ENCODE data around the gene ARID4B. TPM values are rescaled to one million over a fixed set of nuclear protein-coding genes. Genes with fewer than 3 reads are reported as not detected.

Gene ARID4B
- polyA plus RNA-seq, 2 of the 4 experiments (the other 2 are of a cell fraction) = 14.9 to 16.0 TPM

GRCh38 chr1:235151033-235151432 lies 176.9 kb downstream of the ARID4B start:
- TF ChIP-seq POLR2AphosphoS2 (conservative IDR thresholded peaks at IDR 0.05; ENCODE audit: low read length) = no peak
- TF ChIP-seq PBX3 (IDR thresholded peaks at IDR 0.05) = no peak
- TF ChIP-seq ZSCAN20 (CRISPR knock-in tag; IDR thresholded peaks at IDR 0.05) = no peak
- no peak for TF ChIP-seq RCOR1 (IDR thresholded peaks at IDR 0.05; ENCODE audit: low read depth, low read length)
- no peak for TF ChIP-seq E2F6 (IDR thresholded peaks at IDR 0.05; ENCODE audit: borderline replicate concordance, low read depth)
- no peak for TF ChIP-seq MAFK (IDR thresholded peaks at IDR 0.05; ENCODE audit: partially characterized antibody)
- TF ChIP-seq BHLHE40 (IDR thresholded peaks at IDR 0.05; ENCODE audit: low read depth, low read length) = no peak
- no peak for TF ChIP-seq HOXB5 (CRISPR knock-in tag; IDR thresholded peaks at IDR 0.05)
- TF ChIP-seq ATOH8 (CRISPR knock-in tag; IDR thresholded peaks at IDR 0.05; ENCODE audit: low read depth) = no peak
- TF ChIP-seq HEYL (CRISPR knock-in tag; IDR thresholded peaks at IDR 0.05) = no peak
- TF ChIP-seq NPAS2 (CRISPR knock-in tag; IDR thresholded peaks at IDR 0.05; ENCODE audit: borderline replicate concordance) = no peak
- no peak for TF ChIP-seq POLR2A (IDR thresholded peaks at IDR 0.05; ENCODE audit: low read length)
- no peak for TF ChIP-seq RARB (CRISPR knock-in tag; IDR thresholded peaks at IDR 0.05)
- TF ChIP-seq KDM5A (IDR thresholded peaks at IDR 0.05) = no peak
- no peak for TF ChIP-seq RNF2 (IDR thresholded peaks at IDR 0.05; ENCODE audit: borderline replicate concordance, low read depth)
- H3K4me1 ChIP-seq = no peaks in the 10 kb centered on the region
- no peak overlapping the region for H3K4me2 ChIP-seq
- FAIRE-seq (no peak), DNase-seq (ENCODE audit: low read depth in 1 of 2, low spot score in 1 of 2) (no peak), ATAC-seq (no peak)
- ChIA-PET POLR2A (interaction anchor here (3.0 kb wide), 1 partner anchor 10 kb away, joined by 12 read pairs; the partner anchor contains the start of gene RBM34), CTCF (no interaction called here)
- H3K9me3 ChIP-seq = no peaks in the 10 kb centered on the region
- 84% methylated on average over 2 of the region's 2 CpGs for WGBS (ENCODE audit: missing lambda C conversion rate)
- no peak overlapping the region for H3K27ac ChIP-seq
- no peak overlapping the region for H3K4me3 ChIP-seq

GRCh38 chr1:235149824-235150223 lies 178.2 kb downstream of the ARID4B start:
- no peak overlapping the region for H3K27ac ChIP-seq
- DNase-seq (ENCODE audit: low read depth in 1 of 2, low spot score in 1 of 2) = no peak
- WGBS (ENCODE audit: missing lambda C conversion rate) = 91% methylated on average over 9 of the region's 9 CpGs
- no peak for ATAC-seq
- no peak overlapping the region for H3K4me3 ChIP-seq
- H3K4me1 ChIP-seq = no peaks in the 10 kb centered on the region
- no peak for FAIRE-seq
- ChIA-PET POLR2A (interaction anchor here (3.0 kb wide), 1 partner anchor 11 kb away, joined by 12 read pairs; the partner anchor contains the start of gene RBM34), CTCF (no interaction called here)
- H3K4me2 ChIP-seq = no peak overlapping the region
- H3K9me3 ChIP-seq = no peaks in the 10 kb centered on the region
- TF ChIP-seq CHD2 (IDR thresholded peaks at IDR 0.05; ENCODE audit: low read length, partially characterized antibody) = no peak
- no peak for TF ChIP-seq ESRRA (IDR thresholded peaks at IDR 0.05; ENCODE audit: borderline replicate concordance, low read length)
- no peak for TF ChIP-seq HEYL (CRISPR knock-in tag; IDR thresholded peaks at IDR 0.05)
- no peak for TF ChIP-seq JUNB (IDR thresholded peaks at IDR 0.05)
- no peak for TF ChIP-seq RFX5 (IDR thresholded peaks at IDR 0.05)
- no peak for TF ChIP-seq EHMT2 (IDR thresholded peaks at IDR 0.05; ENCODE audit: low read depth)
- no peak for TF ChIP-seq POLR2AphosphoS2 (conservative IDR thresholded peaks at IDR 0.05; ENCODE audit: low read length)
- TF ChIP-seq CEBPB (IDR thresholded peaks at IDR 0.05) = no peak
- no peak for TF ChIP-seq EHF (CRISPR knock-in tag; IDR thresholded peaks at IDR 0.05)
- TF ChIP-seq ZC3H11A (IDR thresholded peaks at IDR 0.05) = no peak
- no peak for TF ChIP-seq PBX3 (IDR thresholded peaks at IDR 0.05)
- no peak for TF ChIP-seq USF2 (IDR thresholded peaks at IDR 0.05)
